Lower leg skin (tissue), 3 donors: ENCODE data around the gene DYRK3.

Experiments
- CTCF ChIP-seq, 3 donors: fragments of 450-650 bp; IDR thresholded peaks; one replicate each; pipeline ENCODE4 v1.5.1; 2016; ENCODE audit warnings: antibody characterized with exemption in 3 of 3, mild to moderate bottlenecking in 3 of 3, moderate library complexity in 2 of 3
- POLR2A ChIP-seq, 2 donors: fragments of 450-650 bp; IDR thresholded peaks; one replicate each; pipeline ENCODE4 v1.6.1; 2016 to 2017; ENCODE audit warnings: antibody characterized with exemption in 2 of 2, mild to moderate bottlenecking in 1 of 2, moderate library complexity in 1 of 2

DNA sequence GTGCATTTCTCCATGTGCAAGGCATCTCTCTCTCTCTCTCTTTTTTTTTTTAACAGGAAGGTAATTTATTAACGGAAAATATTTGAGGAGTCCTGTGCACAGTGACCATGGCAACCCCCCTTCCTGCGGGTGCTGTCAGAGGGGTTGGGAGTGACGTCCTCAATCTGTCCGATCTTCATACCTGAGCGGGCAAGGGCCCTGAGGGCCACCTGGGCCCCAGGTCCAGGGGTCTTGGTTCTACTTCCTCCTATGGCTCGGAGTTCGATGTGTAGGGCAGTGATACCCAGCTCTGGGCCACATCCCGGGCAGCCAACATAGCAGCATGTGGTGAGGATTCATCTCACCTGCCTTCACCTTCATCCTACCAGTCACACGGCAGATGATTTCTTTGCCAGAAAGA lies 60.4 kb downstream of the DYRK3 start:
- TF ChIP-seq CTCF (IDR thresholded peaks at IDR 0.05) (no peak), POLR2A (IDR thresholded peaks at IDR 0.05) (no peak)
